NT2/D1 (cell line): ENCODE data around the gene DDO.

Source experiments
- SUZ12 ChIP-seq: IDR thresholded peaks from 2 replicates; pipeline ENCODE4 v1.6.1; 2011; ENCODE audit not compliant: insufficient read length, insufficient read depth; ENCODE audit errors: extremely low read depth
- YY1 ChIP-seq: IDR thresholded peaks from 2 replicates; pipeline ENCODE4 v1.6.1; 2011; ENCODE audit not compliant: insufficient read length, insufficient read depth
- ZNF274 ChIP-seq: IDR thresholded peaks from 2 replicates; pipeline ENCODE4 v1.6.1; 2011; ENCODE audit warnings: mild to moderate bottlenecking, low read depth, low read length

DNA sequence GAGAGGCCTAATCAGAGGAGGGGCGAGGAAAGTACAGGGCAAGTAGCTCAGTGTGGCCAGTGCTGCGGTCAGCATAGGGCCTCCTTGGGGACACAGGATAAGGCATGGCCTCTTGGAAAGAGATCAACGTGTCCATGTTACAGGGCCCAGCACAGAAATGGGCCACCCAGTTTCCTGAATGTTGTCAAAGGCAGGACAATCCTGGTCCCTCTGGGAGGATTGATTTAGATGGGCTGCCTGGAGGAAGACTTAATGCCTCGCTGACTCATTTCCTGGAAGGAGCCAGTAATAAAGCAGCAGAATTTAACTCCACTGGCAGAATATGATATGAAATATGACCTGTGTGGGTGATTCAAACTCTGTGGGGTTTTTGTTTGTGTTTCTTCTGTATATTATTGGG lies 16.6 kb downstream of the DDO start:
- TF ChIP-seq SUZ12 (no peak), ZNF274 (no peak), YY1 (no peak)
